GM23338 (cell line): ENCODE results near the gene PIGV.

Experiments used
- CREB1 ChIP-seq: fragments of 250-450 bp; sonication (Bioruptor Pico); IDR thresholded peaks from 2 replicates; pipeline ENCODE4 v1.5.0; 2020; ENCODE audit warnings: low read depth, mild to moderate bottlenecking, moderate library complexity
- EZH2 ChIP-seq: fragments of 200-600 bp; sonication (generic); IDR thresholded peaks from one replicate; pipeline ENCODE4 v1.8.0; 2017; ENCODE audit warnings: antibody characterized with exemption, mild to moderate bottlenecking, low read depth; ENCODE audit not compliant: unreplicated experiment
- EZH2phosphoT487 ChIP-seq: fragments of 200-600 bp; sonication (generic); IDR thresholded peaks from one replicate; pipeline ENCODE4 v1.8.1; 2018; ENCODE audit warnings: antibody characterized with exemption; ENCODE audit not compliant: unreplicated experiment
- JUNB ChIP-seq: IDR thresholded peaks from one replicate; pipeline ENCODE4 v1.6.1; 2016; ENCODE audit warnings: antibody characterized with exemption; ENCODE audit not compliant: unreplicated experiment
- NANOG ChIP-seq: IDR thresholded peaks from 2 replicates; pipeline ENCODE4 v1.6.1; 2016; ENCODE audit warnings: antibody characterized with exemption, borderline replicate concordance
- POLR2AphosphoS5 ChIP-seq: IDR thresholded peaks from 2 replicates; pipeline ENCODE4 v1.6.1; 2016; ENCODE audit warnings: antibody characterized with exemption, low read depth
- STAT1 ChIP-seq: IDR thresholded peaks from one replicate; pipeline ENCODE4 v1.6.1; 2016; ENCODE audit warnings: antibody characterized with exemption; ENCODE audit not compliant: unreplicated experiment
- TF ChIP-seq, protein P1 (sequence below): IDR thresholded peaks from one replicate; pipeline ENCODE4 v1.6.1; 2018; ENCODE audit warnings: antibody characterized with exemption; ENCODE audit not compliant: unreplicated experiment
- TF ChIP-seq, protein P2 (sequence below), 2 experiments: fragments of 200-600 bp in 1 of 2; sonication (generic) in 1 of 2; conservative IDR thresholded peaks; 2 replicates each; pipeline versions ENCODE4 v1.5.1 to v1.6.1; 2016 to 2017; ENCODE audit warnings: antibody characterized with exemption in 2 of 2, low read depth in 2 of 2, mild to moderate bottlenecking in 2 of 2, moderate library complexity in 1 of 2
- TF ChIP-seq, protein P3 (sequence below): IDR thresholded peaks from 2 replicates; pipeline ENCODE4 v1.6.1; 2016; ENCODE audit warnings: antibody characterized with exemption

DNA sequence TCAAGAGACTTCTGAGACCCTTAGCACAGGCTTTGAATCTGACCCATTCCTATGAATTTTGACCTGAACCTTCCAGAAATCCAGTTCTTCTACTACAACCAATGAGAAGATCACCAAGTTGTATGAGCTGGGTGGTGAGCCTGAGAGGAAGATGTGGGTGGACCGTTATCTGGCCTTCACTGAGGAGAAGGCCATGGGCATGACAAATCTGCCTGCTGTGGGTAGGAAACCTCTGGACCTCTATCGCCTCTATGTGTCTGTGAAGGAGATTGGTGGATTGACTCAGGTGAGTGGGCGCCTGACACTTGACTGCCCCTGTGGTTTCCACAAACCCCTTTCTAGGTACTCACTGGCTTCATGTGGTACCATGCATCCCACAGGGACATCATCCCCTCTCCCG, 20.0 kb upstream of the PIGV start:
- TF ChIP-seq, protein P1, sequence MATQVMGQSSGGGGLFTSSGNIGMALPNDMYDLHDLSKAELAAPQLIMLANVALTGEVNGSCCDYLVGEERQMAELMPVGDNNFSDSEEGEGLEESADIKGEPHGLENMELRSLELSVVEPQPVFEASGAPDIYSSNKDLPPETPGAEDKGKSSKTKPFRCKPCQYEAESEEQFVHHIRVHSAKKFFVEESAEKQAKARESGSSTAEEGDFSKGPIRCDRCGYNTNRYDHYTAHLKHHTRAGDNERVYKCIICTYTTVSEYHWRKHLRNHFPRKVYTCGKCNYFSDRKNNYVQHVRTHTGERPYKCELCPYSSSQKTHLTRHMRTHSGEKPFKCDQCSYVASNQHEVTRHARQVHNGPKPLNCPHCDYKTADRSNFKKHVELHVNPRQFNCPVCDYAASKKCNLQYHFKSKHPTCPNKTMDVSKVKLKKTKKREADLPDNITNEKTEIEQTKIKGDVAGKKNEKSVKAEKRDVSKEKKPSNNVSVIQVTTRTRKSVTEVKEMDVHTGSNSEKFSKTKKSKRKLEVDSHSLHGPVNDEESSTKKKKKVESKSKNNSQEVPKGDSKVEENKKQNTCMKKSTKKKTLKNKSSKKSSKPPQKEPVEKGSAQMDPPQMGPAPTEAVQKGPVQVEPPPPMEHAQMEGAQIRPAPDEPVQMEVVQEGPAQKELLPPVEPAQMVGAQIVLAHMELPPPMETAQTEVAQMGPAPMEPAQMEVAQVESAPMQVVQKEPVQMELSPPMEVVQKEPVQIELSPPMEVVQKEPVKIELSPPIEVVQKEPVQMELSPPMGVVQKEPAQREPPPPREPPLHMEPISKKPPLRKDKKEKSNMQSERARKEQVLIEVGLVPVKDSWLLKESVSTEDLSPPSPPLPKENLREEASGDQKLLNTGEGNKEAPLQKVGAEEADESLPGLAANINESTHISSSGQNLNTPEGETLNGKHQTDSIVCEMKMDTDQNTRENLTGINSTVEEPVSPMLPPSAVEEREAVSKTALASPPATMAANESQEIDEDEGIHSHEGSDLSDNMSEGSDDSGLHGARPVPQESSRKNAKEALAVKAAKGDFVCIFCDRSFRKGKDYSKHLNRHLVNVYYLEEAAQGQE = no peak
- TF ChIP-seq EZH2 = no peak
- no peak for TF ChIP-seq EZH2phosphoT487
- TF ChIP-seq, protein P2, sequence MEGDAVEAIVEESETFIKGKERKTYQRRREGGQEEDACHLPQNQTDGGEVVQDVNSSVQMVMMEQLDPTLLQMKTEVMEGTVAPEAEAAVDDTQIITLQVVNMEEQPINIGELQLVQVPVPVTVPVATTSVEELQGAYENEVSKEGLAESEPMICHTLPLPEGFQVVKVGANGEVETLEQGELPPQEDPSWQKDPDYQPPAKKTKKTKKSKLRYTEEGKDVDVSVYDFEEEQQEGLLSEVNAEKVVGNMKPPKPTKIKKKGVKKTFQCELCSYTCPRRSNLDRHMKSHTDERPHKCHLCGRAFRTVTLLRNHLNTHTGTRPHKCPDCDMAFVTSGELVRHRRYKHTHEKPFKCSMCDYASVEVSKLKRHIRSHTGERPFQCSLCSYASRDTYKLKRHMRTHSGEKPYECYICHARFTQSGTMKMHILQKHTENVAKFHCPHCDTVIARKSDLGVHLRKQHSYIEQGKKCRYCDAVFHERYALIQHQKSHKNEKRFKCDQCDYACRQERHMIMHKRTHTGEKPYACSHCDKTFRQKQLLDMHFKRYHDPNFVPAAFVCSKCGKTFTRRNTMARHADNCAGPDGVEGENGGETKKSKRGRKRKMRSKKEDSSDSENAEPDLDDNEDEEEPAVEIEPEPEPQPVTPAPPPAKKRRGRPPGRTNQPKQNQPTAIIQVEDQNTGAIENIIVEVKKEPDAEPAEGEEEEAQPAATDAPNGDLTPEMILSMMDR (conservative IDR thresholded peaks at IDR 0.05; ENCODE audit: low read depth in 2 of 2) = peak in 1 of 2 experiments; percentile 23; a peak in 2 of 4 replicates
- TF ChIP-seq NANOG = no peak
- no peak for TF ChIP-seq POLR2AphosphoS5
- no peak for TF ChIP-seq CREB1 (CRISPR knock-in tag)
- TF ChIP-seq, protein P3, sequence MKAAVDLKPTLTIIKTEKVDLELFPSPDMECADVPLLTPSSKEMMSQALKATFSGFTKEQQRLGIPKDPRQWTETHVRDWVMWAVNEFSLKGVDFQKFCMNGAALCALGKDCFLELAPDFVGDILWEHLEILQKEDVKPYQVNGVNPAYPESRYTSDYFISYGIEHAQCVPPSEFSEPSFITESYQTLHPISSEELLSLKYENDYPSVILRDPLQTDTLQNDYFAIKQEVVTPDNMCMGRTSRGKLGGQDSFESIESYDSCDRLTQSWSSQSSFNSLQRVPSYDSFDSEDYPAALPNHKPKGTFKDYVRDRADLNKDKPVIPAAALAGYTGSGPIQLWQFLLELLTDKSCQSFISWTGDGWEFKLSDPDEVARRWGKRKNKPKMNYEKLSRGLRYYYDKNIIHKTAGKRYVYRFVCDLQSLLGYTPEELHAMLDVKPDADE = no peak
- TF ChIP-seq JUNB = no peak
- no peak for TF ChIP-seq STAT1
